ENCODE measurements around the gene APOL2.
"Not testable (repeated sequence)": the region's sequence is repeated elsewhere in the genome, so short reads cannot be mapped to it uniquely, and the experiment has no call there.

Gene APOL2

DNA sequence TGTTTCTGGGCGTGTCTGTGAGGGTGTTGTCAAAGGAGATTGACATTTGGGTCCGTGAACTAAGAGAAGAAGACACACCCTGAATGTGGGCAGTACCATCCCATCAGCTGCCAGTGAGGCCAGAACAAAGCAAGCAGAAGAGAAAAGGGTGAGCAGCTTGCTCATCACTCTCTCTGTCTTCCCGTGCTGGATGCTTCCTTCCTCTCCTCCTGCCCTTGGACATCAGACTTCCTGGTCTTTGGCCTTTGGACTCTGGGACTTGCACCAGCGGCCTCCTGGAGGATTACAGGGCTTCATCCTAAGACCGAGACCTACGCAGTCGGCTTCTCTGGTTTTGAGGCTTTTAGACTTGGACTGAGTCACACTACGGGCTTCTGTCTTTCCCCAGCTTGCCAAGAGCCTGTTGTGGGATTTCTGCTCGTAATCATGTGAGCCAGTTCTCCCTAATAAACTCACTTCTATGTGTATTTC is 18.8 kb downstream of the APOL2 start:
- no peak for DNase-seq

DNA sequence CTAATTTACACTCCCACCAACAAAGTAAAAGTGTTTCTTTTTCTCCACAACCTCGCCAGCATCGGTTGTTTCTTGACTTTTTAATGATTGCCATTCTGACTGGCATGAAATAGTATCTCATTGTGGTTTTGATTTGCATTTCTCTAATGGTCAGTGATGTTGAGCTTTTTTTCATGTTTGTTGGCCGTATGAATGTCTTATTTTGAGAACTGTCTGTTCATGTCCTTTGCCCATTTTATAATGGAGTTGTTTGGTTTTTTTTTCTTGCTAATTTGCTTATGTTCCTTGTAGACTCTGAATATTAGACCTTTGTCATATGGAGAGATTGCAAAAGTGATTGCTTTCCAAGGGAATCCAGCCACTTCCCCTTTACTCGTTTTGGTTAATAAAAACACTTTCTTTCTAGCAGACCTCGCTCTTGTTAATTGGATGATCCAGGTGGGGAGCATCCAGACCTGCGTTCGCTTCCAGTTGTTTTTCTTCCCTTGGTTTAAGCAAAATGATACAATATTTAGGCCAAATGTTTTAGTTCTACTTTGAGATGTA is 20.6 kb downstream of the APOL2 start:
- no peak for DNase-seq

- DNase-seq = no peak
These were observed 23.3 kb downstream of the APOL2 start for GRCh38 chr22:36215981-36216380.

- DNase-seq = no peak
These were observed 25.7 kb downstream of the APOL2 start for GRCh38 chr22:36213586-36213985.

DNA sequence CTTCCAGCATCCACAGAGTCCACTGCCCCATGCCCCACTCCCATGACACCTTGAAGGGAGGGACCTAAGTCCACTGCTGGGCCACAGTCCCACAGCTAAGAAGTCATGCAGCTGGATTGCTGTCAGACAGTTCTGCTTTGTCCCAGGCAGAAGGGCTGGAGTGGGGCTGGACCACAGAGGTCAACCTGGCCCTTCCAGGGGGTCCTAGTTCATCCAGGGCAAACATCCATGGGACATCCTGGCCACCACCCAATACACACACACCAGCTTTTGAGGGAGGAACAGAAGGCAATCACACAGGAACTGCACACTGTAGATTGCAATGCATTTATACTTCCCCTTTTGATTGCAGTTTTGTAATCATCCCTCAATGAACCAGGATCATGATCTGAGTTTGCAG is 26.4 kb downstream of the APOL2 start:
- no peak for DNase-seq

- DNase-seq = no peak
These were observed 28.0 kb downstream of the APOL2 start for GRCh38 chr22:36211237-36211861.

DNA sequence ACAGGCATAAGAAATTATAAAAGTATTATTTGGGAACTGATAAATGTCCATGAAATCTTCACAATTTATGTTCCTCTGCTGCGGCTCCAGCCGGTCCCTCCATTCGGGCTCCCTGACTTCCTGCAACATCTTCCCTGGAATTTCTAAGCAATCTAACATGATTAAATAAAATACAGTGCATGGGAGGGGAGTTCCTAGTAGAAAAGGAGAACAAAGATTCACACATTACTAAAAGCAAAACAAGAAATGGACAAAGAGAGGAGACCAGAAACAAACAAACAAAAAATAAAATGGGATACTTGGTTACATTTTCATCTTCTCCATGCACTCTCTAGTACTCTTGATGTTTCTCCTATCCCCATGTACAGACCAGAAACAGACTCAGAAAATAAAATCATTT is 29.1 kb downstream of the APOL2 start:
- DNase-seq = no peak

- DNase-seq = not testable (repeated sequence)
These were observed 29.8 kb downstream of the APOL2 start for GRCh38 chr22:36209488-36209908.

DNA sequence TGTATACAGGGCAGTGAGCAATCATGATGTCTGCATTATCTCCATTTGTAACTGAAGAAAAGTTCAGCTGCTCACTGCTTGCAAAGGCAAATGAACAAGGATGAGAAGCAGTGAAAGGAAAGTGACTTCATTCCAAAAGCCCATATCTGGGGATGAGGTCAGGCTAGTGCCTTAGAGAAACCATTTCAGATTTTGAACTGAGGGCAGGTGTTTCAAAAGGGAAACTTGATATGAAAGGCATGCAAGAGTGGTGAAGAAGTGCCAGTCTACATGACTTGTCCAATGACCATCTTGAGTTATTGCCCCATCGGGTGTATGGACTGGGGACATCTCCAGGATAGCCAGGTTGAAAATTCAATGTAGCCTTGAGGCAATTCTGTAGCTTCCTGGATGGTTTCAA is 30.4 kb downstream of the APOL2 start:
- no peak for DNase-seq

DNA sequence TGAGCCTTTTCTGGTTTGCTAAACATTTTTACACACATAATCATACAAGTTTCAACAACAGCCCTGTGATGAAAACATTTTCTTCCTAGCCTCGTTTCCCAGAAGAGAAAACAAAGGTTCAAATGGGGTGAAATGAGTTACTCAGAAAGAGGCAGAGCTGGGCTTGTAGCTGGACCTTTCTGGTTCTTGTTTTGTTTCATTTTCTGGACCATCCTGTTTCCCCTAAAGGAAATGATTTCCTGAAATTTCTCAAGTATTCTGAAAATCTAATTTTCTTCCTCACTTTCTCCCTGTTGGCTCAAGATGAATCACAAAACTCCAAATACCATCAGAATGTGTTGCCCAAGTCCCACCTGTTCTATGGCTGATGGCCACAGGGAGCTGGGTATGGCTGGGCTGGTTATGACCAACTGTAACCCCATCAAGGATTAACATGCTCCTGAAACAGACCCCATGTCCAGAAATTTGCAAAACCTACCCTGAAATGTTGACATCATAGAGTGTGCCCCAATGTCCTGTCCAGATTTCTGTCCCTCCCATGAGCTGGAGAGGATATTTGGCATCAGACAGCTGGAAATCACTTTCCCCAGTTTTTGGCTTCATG is 31.1 kb downstream of the APOL2 start:
- DNase-seq = no peak

- DNase-seq = no peak
These were observed 33.1 kb downstream of the APOL2 start for GRCh38 chr22:36206255-36206654.

GRCh38 chr22:36205573-36205972 is 33.8 kb downstream of the APOL2 start:
- DNase-seq = not testable (repeated sequence)

DNA sequence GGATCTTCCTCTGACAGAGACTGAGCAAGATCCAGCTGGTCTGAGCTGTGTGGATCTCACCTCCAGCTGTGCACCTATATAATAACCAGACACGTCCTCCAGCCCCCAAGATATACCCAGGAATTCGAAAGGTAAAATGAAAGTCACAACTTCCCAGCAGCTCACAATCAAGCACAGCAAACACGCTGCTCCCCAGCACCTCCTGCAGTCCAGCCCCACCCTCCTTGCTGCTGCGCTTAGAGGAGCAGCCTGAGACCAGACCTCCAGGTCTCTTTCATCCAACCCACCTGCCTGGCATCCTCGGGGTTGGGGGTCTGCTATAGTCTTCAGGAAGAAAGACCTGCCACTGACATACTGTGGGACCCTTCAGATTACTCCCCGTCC is 34.7 kb downstream of the APOL2 start:
- no peak for DNase-seq

DNA sequence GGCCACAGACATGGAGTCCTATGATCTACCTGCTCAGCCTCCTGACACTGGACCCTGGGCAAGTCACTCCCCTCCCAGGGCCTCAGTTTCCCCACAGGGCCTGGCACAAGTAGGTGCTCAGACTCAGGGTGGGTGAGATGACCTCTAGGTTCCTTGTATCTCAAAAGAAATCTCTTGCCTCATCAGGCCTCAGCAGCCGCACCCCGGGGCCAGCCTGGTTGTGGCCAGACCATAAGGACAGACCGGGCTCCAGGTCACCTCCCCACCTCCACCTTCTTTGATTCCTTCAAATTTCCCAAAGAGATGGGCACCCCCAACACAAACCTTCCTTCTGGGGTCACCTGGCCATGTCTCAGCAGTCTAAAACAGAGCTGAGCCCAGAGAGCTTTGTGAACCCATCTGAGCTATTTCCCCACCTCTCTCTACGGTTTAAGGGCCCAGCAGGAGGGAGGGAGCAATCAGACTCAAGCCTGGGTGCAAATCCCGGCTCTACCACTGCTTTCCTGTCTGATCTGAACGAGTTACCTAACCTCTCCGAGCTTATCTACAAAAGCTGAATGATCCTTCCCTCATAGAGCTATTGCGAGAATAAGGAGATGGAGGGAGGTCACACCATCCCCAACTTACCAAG is 35.2 kb downstream of the APOL2 start:
- DNase-seq = no peak

DNA sequence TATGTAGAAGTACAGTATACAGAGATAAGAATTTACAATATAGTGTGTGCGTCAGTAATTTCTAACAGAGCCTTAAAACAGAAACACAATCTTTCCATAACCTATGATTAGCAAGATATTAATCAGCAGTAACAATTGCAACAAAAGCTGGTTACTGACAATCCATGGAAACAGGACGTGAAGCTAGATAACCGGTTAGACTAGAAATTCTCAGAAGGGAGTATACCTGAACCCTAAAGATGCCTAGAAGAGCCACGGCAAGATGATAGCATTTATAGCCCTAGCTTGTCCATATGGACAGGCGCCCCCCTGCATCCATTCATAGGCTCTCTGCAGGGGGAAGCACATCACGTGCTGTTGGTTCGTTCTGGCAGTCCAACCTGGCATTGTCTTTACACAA is 35.9 kb downstream of the APOL2 start:
- not testable (repeated sequence) for DNase-seq

GRCh38 chr22:36202906-36203305 is 36.4 kb downstream of the APOL2 start:
- DNase-seq = not testable (repeated sequence)

GRCh38 chr22:36201630-36202319 is 37.6 kb downstream of the APOL2 start, which contains the start of gene APOL4:
Gene APOL4 (minus strand): TSS chr22:36201809. CDS start chr22:36201734, 75 bp downstream.
- DNase-seq = no peak

- DNase-seq = not testable (repeated sequence)
These were observed 38.3 kb downstream of the APOL2 start for GRCh38 chr22:36201025-36201424.

- DNase-seq = no peak
These were observed 40.3 kb downstream of the APOL2 start for GRCh38 chr22:36199001-36199551.

DNA sequence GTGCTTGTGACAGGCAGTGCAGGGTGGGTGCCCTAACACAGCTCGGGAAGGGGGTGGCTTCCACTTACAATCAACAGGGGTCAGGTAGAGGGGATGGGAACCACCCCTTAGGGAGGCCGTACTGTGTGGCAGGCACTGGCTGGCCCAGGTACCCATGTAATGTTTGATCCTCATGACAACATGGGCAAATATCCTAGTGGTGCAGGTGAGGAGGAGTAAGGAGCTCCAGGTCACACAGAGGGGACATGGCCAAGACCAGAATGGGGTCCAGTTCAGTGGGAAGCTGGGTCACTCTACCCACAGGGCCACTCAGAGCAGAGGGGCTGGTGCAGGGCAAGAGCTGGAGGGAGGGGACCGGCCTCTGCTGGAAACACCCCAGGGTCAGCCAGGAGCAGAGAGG is 40.8 kb downstream of the APOL2 start:
- DNase-seq = no peak

DNA sequence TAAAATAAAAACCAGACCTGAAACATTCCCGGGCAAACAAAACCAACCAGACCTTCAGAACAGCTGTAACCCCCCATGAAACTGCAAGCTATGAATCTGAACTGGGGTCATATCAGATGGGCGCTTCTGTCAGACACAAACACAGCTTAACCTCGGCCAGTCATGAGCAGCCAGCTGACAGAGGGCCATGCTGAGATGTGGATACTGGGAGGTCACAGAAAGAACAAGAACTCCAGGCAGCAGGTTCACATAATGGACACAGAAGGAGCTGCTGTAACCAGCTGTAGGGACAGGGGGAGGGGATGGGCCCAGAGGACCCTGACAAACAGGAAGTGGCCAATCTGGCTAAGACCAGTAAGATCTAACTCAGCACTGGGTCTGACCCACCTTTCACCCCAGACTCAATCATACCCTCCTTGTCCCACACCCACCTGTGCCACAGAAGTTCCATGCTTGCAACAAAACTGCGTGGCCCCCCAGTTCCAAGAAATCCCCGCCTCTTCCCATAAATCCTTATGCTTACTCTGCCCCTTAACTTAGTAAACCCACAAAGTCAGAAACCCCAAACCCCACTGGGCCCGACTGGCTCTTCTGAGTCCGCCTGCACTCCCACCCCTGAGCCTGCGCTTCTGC is 41.7 kb downstream of the APOL2 start:
- no peak for DNase-seq

DNA sequence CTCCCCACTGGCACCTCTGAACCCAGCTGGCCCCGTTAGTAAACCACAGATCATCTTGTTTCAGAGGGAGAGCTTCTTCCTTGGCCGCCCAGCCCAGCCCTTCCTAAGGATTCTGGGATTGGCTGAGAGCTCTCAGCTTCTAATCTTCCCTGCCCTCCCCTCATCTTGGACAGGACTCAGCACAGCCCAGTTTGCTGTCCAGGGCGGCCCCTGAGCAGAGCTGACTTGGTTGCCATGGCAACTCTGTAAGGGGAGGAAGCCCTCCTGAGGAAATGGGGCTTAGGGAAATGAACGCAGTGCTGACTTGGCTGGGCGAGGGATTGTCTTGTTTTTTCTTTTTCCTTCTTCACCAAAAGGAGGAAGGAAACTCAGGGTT is 42.3 kb downstream of the APOL2 start:
- no peak for DNase-seq

All from activated CD4-positive, alpha-beta T cell treated with anti-CD3 and anti-CD28 coated beads for 4 hours (primary cell).